Measurements from ENCODE around the gene FBF1.
A peak's percentile ranks its signal among the peaks of the same experiment; 100 is the strongest.
"Not testable (repeated sequence)": the region's sequence is repeated elsewhere in the genome, so short reads cannot be mapped to it uniquely, and the experiment has no call there.

The FBF1 gene

DNA sequence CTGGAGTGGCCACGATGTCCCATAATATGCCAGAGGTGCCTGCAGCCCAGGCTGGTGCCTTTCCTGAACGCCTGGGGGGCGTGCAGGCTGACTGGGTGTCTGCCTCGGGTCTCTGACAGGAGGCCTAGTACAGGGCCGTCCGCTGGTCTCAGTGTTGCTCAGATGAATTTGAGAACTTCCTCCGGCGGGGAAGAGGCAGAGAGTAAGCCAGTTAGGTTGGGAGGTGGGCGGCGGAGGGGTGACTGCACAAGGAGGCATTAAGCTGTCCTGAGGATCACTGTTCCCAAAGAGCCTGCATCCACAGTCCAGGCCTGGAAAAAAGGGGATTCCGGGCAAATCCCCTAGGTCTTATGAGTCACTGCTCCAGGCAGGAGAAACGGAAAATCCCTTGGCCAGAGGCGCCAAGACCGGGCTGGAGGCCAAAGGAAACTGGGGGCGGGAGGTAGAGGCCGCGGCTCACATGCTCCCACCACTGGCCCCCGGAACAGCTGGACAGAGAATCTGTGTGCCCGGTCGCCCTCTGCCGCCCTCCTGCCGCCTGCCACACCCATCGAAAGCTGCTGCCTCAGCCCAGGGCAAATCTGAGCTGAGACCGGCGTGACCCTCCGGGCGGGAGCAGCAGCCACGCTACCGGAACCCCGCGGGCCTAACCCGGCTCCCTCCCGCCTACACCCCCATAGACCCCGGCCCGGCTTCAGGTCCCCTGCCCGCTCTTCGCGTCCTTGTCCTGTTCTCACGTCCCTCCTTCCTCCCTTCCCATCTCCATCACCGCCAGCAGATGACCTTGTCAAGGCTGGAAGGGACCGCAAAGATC, 63.7 kb downstream of the FBF1 start:
- no peak for DNase-seq (ENCODE audit: low read depth in 2 of 2, low spot score in 1 of 2)

DNA sequence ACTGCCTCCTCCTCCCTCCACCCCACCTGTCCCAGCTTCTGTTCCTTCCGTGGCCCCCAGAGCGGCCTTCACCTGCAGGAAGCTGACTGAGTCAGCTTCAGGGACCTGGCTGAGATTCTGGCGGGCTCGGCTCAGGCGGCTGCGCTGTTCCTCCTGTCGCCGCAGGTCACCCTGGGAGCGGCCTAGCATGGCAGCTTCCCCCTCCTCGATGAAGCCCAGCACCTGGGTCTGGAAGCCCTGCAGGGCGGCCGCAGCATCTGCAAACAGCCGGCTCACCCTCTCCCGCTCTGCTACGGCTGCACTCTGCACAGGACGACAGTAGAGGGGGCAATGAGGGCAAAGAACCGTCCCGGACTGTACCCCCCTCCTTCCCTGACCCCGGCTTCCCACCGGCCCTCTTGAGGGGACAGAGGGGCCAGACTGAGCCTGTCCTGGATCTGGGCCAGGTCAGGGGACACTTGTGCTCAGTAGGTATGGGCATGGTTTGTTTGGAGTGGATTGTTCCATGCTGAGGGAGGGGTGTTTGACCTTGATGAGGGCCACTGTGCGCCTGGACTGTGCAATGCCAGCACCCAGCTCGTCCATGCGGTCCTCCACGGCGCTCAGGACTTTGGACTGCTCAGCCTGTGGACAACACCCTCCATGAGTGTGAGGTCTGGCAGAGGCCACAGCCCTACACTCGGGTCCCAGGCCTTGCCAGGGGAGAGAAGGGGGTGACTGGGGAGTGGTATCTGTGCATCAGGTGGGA, 64.5 kb downstream of the FBF1 start:
- DNase-seq (ENCODE audit: low read depth in 2 of 2, low spot score in 1 of 2), result peak in 1 of 2 donors; percentile 56

GRCh38 chr17:75875940-75876189, 65.0 kb downstream of the FBF1 start:
- DNase-seq (ENCODE audit: low read depth in 2 of 2, low spot score in 1 of 2), result no peak

GRCh38 chr17:75875182-75875939, 65.5 kb downstream of the FBF1 start:
- no peak for DNase-seq (ENCODE audit: low read depth in 2 of 2, low spot score in 1 of 2)

DNA sequence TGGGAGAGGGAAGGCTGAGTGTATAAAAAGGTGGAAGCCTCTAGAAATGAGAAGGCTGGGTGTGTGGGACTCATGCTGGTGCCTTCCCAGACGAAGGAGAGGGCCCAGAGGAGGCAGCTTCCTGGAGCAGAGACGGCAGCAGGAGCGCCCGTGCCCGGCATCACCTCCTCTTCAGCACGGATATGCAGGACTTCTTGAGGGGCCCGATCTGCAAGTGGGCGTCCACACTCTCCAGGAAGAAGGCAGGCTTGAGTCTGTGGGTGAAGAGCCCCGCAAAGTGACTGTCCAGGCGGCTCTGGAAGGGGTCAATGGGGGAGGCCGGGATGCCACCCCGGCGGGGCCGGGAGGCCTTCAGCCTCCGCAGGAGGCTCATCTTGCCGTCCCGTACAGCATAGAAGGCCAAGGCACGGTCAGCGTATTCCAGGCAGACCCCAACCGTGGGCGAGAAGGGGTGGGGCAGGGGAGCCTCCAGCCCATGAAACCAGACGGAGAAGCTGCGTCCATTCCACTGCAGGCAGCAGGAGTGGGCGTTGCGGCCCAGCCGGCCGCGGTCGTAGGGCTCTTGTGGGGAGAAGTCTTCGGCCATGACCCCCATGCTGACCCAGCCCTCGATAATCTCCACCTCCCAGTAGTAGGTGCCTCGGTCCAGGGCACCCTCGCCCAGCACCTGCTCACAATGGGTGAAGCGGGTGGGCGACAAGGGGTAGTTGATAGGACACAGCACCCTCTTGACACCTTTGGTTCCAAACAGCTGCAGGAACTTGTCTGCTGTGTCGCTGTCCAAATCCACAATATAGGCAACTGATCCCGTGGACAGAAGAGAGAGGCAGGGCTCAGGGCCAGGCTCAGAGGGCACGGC, 66.3 kb downstream of the FBF1 start:
- no peak for DNase-seq (ENCODE audit: low read depth in 2 of 2, low spot score in 1 of 2)

DNA sequence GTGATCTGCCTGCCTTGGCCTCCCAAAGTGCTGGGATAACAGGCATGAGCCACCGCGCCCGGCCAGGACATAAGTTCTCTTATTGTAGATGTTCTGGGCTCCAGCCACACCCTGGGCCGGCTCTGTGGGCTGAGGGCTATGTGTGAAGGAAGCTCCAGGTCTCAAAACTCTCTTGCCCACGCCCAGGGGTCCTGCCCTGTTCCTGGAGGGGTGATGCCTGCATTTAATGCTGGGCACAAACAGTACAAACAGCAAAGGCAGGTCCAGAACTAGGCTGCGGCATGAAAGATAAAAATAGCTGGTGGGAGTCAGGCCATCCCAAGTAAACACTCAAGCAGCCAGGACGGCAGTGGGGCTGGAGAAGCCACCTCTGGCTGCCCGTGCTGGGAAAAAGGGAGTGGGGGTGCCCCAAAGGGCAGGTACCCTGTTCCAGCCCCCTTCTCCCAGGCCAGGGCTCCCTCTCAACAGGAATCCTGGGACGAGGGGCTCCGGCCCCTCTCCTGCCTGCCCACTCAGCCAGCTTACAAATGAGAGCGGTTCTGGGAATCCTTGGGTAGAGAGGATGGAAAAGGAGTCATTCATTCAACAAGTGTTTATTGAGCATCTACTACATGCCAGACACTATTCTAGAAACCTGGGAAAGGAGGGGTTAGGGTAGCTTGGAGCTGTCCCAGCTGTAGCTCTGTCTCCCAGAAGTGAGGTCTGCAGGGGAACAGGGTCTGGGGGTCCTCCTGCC, 67.1 kb downstream of the FBF1 start:
- DNase-seq (ENCODE audit: low read depth in 2 of 2, low spot score in 1 of 2), result no peak

DNA sequence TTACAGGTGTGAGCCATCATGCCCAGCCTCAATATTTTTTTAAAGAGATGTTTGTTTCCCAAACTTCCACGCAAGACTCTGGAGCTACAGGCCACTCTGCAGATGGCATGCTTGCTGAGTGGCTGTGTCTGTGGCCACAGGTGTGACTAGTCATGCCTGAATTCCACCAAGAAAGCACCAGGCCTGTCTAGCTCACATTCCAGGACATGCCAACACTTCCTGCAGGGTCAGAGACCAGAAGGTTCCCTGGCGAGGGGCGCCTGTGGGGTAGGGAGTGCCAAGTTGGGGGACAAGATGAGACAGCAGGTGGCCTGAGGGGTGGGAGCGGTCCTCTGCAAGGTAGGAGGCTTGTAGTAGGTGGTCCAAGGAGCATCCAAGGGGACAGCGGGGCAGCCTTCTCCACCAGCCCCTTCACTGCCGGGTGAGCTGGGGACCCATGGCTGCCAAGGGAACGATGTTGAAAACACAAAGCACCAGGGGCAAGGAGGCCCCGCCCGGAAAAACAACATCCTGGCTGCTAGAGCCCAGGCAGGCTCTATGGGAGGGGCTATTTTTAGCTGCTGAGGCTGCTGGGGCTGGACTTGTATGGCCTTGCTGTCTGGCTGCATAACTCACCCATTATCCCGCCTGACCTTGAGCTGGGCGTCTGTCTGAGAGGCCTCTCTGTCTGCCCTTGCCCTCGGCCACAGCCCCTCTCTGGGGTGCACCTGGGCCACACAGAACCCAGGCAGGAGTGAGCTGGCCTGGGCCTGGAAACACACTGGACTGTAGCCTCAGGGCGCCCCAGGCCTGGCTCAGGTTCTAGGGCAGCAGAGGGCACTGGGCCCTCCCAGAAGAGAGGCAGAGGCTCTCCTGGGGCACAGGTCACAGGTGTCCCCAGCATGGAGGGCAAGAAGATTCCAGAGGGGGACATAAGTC, 68.1 kb downstream of the FBF1 start:
- DNase-seq (ENCODE audit: low read depth in 2 of 2, low spot score in 1 of 2), result peak in 1 of 2 donors; percentile 39

GRCh38 chr17:75870228-75870627, 70.6 kb downstream of the FBF1 start:
- not testable (repeated sequence) for DNase-seq (ENCODE audit: low read depth in 2 of 2, low spot score in 1 of 2)

- no peak for DNase-seq (ENCODE audit: low read depth in 2 of 2, low spot score in 1 of 2)
These were observed 71.3 kb downstream of the FBF1 start for GRCh38 chr17:75869282-75870141.

- DNase-seq (ENCODE audit: low read depth in 2 of 2, low spot score in 1 of 2), result not testable (repeated sequence)
These were observed 72.0 kb downstream of the FBF1 start for GRCh38 chr17:75868730-75869281.

DNA sequence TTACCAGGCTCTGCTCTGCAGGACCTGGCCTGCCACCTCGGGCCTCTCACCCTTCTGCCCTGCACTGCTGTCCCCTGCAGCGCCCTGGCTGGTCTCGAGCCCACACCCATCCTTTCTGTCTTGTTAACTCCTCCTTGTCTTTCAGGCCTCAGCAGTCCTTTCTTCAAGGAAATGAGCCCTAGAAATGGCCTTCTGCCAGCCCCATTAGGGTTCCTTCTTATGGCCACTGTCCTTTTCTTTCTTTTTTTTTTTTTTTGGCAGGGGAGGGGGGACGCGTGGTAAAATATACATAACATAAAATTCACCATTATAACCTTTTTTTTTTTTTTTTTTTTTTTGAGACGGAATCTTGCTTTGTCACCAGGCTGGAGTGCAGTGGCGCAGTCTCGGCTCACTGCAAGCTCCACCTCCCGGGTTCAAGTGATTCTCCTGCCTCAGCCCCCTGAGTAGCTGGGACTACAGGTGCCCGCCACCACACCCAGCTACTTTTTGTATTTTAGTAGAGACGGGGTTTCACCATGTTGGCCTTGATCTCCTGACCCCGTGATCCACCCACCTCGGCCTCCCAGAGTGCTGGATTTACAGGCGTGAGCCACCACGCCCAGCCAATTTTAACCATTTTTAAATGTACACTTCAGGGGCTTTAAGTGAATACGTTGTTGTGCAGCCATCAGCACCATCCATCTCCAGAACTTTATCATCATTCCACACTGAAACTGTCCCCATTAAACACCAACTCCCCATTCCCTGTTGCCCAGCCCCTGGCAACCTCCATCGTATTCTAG, 75.2 kb downstream of the FBF1 start:
- DNase-seq (ENCODE audit: low read depth in 2 of 2, low spot score in 1 of 2), result not testable (repeated sequence)

- DNase-seq (ENCODE audit: low read depth in 2 of 2, low spot score in 1 of 2), result not testable (repeated sequence)
These were observed 76.0 kb downstream of the FBF1 start for GRCh38 chr17:75864887-75865286.

DNA sequence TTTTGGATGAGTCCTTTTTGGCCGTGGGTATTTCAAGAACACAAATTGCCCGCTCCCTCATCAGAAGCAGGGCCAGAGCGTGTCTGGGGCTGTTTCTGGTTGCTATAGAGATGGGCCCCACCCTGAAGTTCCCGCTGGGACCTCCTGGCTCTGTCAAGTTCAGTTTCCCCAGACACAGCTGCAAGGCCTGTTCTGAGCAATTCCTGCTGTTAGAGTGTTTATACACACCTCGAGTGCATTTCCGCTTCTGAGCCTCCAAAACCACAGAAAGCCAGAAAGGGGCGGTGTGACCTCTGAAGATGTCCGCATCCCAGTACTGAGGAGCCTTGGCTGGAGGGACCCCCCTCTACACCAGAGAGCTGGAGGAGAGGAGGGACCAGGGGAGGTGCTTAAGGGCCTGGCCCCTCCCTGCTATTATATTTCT, 76.4 kb downstream of the FBF1 start:
- DNase-seq (ENCODE audit: low read depth in 2 of 2, low spot score in 1 of 2), result no peak

GRCh38 chr17:75861927-75862317, 78.9 kb downstream of the FBF1 start:
- DNase-seq (ENCODE audit: low read depth in 2 of 2, low spot score in 1 of 2), result no peak

All from stimulated activated CD8-positive, alpha-beta memory T cell treated with anti-CD3 and anti-CD28 coated beads, Interleukin-4, amount 100 ng/mL, for 1 hour (primary cell).